Measurements from ENCODE around the gene PLXNA4. TPM values are rescaled to one million over a fixed set of nuclear protein-coding genes. Genes with fewer than 3 reads are reported as not detected.

PLXNA4 gene
- total RNA-seq, 1 donor from 2014 or later: 0.38 TPM

DNA sequence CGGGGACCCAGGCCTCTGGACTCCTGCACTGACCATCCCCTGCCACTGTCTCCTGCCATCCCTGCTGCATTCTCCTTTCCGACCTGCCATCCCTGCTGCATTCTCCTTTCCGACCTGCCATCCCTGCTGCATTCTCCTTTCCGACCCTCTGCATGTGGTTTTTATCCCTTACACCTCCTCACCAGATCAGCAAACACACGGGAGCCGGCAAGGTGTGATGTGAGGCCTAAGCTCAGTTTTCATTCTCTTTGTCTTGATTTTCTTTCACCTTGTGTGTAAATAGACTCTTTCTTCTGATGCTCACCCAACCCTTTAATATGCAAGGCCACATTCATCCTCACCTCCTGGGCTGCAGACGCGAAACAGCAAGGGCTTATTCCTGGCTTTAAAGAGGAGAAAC is 11.4 kb downstream of the PLXNA4 start:
- Mint-ChIP-seq H3K4me1 (ENCODE audit: low read depth) (no peaks in the 10 kb centered on the region), H3K27ac (no peak overlapping the region), H3K27me3 (peaks cover 76% of the 10 kb centered on the region), H3K36me3 (ENCODE audit: insufficient read depth) (no peaks in the 10 kb centered on the region), H3K9me3 (ENCODE audit: low read depth) (no peaks in the 10 kb centered on the region), H3K4me3 (ENCODE audit: low read depth) (no peak overlapping the region)
- DNase-seq (ENCODE audit: low spot score, unreplicated experiment): no peak
- TF ChIP-seq, protein P1, sequence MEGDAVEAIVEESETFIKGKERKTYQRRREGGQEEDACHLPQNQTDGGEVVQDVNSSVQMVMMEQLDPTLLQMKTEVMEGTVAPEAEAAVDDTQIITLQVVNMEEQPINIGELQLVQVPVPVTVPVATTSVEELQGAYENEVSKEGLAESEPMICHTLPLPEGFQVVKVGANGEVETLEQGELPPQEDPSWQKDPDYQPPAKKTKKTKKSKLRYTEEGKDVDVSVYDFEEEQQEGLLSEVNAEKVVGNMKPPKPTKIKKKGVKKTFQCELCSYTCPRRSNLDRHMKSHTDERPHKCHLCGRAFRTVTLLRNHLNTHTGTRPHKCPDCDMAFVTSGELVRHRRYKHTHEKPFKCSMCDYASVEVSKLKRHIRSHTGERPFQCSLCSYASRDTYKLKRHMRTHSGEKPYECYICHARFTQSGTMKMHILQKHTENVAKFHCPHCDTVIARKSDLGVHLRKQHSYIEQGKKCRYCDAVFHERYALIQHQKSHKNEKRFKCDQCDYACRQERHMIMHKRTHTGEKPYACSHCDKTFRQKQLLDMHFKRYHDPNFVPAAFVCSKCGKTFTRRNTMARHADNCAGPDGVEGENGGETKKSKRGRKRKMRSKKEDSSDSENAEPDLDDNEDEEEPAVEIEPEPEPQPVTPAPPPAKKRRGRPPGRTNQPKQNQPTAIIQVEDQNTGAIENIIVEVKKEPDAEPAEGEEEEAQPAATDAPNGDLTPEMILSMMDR (IDR thresholded peaks at IDR 0.05; ENCODE audit: unreplicated experiment): no peak

DNA sequence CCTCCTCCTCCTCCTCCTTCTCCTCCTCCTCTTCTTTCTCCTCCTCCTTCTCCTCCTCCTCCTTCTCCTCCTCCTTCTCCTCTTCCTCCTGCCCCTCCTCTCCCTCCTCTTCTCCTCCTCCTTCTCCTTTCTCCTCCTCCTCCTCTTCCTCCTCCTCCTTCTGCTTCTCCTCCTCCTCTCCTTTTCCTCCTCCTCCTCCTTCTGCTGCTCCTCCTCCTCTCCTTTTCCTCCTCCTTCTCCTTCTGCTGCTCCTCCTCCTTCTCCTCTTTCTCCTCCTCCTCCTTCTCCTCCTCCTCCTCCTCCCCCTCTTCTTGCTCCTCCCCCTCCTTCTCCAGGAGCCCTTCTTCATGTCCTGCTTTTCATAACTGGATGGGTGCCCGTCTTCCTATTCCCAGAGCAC is 12.2 kb downstream of the PLXNA4 start:
- TF ChIP-seq, protein P1 (IDR thresholded peaks at IDR 0.05; ENCODE audit: unreplicated experiment): no peak
- Mint-ChIP-seq H3K27me3 (peaks cover 78% of the 10 kb centered on the region), H3K9me3 (ENCODE audit: low read depth) (no peaks in the 10 kb centered on the region), H3K27ac (no peak overlapping the region), H3K4me1 (ENCODE audit: low read depth) (no peaks in the 10 kb centered on the region), H3K4me3 (ENCODE audit: low read depth) (no peak overlapping the region), H3K36me3 (ENCODE audit: insufficient read depth) (no peaks in the 10 kb centered on the region)
- no peak for DNase-seq (ENCODE audit: low spot score, unreplicated experiment)

DNA sequence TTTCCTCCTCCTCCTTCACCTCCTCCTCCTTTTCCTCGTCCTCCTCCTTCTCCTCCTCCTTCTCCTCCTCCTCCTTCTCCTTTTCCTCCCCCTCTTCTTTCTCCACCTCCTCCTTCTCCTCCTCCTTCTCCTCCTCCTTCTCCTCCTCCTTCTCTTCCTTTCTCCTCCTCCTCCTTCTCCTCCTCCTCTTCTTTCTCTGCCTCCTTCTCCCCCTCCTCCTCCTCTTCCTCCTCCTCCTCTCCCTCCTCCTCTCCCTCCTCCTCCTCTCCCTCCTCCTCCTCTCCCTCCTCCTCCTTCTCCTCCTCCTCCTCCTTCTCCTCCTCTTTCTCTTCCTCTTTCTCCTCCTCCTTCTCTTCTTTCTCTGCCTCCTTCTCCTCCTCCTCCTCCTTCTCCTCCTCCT is 13.6 kb downstream of the PLXNA4 start:
- TF ChIP-seq, protein P1 (IDR thresholded peaks at IDR 0.05; ENCODE audit: unreplicated experiment): no peak
- H3K27me3 Mint-ChIP-seq: peaks cover 72% of the 10 kb centered on the region
- no peaks in the 10 kb centered on the region for H3K36me3 Mint-ChIP-seq (ENCODE audit: insufficient read depth)
- no peaks in the 10 kb centered on the region for H3K4me1 Mint-ChIP-seq (ENCODE audit: low read depth)
- no peak overlapping the region for H3K4me3 Mint-ChIP-seq (ENCODE audit: low read depth)
- no peaks in the 10 kb centered on the region for H3K9me3 Mint-ChIP-seq (ENCODE audit: low read depth)
- no peak for DNase-seq (ENCODE audit: low spot score, unreplicated experiment)
- no peak overlapping the region for H3K27ac Mint-ChIP-seq

DNA sequence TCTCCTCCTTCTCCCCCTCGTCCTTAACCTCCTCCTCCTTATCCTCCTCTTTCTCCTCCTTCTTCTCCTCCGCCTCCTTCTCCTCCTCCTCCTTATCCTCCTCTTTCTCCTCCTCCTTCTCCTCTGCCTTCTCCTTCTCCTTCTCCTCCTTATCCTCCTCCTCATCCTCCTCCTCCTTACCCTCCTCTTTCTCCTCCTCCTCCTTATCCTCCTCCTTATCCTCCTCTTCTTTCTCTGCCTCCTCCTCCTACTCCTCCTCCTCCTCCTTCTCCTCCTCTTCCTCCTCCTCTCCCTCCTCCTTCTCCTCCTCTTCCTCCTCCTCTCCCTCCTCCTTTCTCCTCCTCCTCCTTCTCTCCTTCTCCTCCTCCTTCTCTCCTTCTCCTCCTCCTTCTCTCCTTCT is 14.5 kb downstream of the PLXNA4 start:
- no peaks in the 10 kb centered on the region for H3K4me1 Mint-ChIP-seq (ENCODE audit: low read depth)
- TF ChIP-seq, protein P1 (IDR thresholded peaks at IDR 0.05; ENCODE audit: unreplicated experiment): no peak
- H3K27me3 Mint-ChIP-seq: peaks cover 63% of the 10 kb centered on the region
- H3K9me3 Mint-ChIP-seq (ENCODE audit: low read depth): no peaks in the 10 kb centered on the region
- H3K4me3 Mint-ChIP-seq (ENCODE audit: low read depth): no peak overlapping the region
- no peaks in the 10 kb centered on the region for H3K36me3 Mint-ChIP-seq (ENCODE audit: insufficient read depth)
- H3K27ac Mint-ChIP-seq: no peak overlapping the region
- DNase-seq (ENCODE audit: low spot score, unreplicated experiment): no peak

DNA sequence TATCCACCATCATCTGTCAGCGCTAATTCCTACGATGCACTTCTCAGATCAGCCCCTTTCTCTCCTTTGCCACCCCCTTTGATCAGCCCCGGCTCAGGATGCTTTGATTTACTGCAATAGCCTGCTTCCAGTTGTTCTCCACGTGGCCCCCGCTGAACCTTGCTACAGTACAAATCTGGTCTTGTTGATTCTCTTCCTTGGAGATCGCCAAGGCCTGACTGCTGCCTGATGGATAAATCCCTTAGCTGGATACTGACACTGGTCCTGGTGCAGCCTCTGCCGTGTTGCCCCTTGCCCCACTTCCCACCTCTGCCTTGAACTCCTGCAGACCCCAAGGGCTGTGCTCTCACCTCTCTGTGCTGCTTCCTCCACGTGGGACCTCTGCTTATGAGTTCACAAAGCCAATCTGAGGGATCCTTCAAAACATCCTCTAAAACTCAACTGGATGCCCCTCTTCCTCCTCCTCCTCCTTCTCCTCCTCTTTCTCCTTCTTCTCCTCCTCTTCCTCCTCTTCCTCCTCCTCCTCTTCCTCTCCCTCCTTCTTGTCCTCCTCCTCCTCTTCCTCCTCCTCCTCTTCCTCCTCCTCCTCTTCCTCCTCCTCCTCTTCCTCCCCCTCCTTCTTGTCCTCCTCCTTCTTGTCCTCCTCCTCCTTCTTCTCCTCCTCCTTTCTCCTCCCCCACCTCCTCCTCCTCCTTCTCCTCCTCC is 15.3 kb downstream of the PLXNA4 start:
- peaks cover 55% of the 10 kb centered on the region for H3K27me3 Mint-ChIP-seq
- no peak overlapping the region for H3K27ac Mint-ChIP-seq
- H3K36me3 Mint-ChIP-seq (ENCODE audit: insufficient read depth): no peaks in the 10 kb centered on the region
- H3K4me1 Mint-ChIP-seq (ENCODE audit: low read depth): no peaks in the 10 kb centered on the region
- H3K4me3 Mint-ChIP-seq (ENCODE audit: low read depth): no peak overlapping the region
- H3K9me3 Mint-ChIP-seq (ENCODE audit: low read depth): no peaks in the 10 kb centered on the region
- no peak for DNase-seq (ENCODE audit: low spot score, unreplicated experiment)
- TF ChIP-seq, protein P1 (IDR thresholded peaks at IDR 0.05; ENCODE audit: unreplicated experiment): no peak

All from progenitor cell of endocrine pancreas (in vitro differentiated cells).